ENCODE measurements around the gene SORCS2. TPM values are rescaled to one million over a fixed set of nuclear protein-coding genes. Genes with fewer than 3 reads are reported as not detected.

The SORCS2 gene
- total and polyA plus RNA-seq, 12 donors: 0.67 to 15.5 (median 1.3) TPM

DNA sequence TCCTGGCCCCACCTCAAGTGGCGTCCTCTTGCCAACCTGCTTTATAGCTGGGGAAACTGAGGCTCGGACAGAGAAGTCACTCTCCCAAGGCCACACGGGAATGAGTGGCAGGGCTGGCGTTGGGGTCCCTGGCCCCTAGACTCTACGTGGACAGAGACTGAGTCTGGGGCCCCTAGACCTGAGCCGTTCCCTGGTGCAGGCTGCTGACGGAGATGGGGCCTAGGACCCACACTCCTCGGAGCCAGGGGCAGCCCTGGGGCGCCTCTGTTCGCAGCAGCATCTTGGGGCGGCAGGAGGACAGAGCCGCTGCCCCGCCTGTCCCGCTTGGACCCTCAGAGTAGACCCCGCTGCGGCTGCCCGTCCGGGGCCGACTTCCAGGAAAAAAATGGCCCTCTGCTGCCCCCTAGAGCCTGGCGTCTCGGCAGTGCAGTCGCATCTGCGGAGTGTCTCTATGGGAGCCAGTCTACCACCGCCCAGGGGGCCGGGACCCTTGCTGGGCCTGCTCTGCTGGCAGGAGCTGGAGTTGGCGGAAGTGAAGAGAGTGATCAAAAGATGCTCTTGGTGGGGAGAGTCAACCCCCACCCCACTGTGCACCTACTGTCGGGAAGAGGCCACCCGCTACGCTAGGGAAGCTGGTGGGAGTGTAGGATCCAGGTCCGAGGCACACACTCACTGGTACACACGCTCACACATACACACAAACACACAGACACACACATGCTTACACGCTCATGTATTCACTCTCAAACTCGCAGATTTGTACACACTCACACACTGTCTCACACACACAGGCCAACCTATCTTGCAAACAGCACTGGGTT, 527.2 kb downstream of the SORCS2 start:
- Histone ChIP-seq H3K27ac (no peak overlapping the region), H3K36me3 (replicated peaks in 1 of 2) (no peaks in the 10 kb centered on the region), H3K4me1 (replicated peaks in 1 of 2) (no peaks in the 10 kb centered on the region), H3K4me3 (no peak overlapping the region), H3K27me3 (peaks cover 14% of the 10 kb centered on the region), H3K9me3 (replicated peaks in 1 of 3) (no peaks in the 10 kb centered on the region)
- intact Hi-C loops (cut with DNase I): loop anchor here (5.0 to 10.0 kb wide), 2 partner anchors 385 to 527 kb away; partner anchors contain the start of gene SORCS2 (in 2 of the 2)
- 23 to 45% (median 27%) methylated on average over 8 to 33 of the region's 33 CpGs for WGBS, 4 donors
- peak in 6 of 7 donors; percentile 49 to 67 (median 62) for DNase-seq
- TF ChIP-seq, protein P1, sequence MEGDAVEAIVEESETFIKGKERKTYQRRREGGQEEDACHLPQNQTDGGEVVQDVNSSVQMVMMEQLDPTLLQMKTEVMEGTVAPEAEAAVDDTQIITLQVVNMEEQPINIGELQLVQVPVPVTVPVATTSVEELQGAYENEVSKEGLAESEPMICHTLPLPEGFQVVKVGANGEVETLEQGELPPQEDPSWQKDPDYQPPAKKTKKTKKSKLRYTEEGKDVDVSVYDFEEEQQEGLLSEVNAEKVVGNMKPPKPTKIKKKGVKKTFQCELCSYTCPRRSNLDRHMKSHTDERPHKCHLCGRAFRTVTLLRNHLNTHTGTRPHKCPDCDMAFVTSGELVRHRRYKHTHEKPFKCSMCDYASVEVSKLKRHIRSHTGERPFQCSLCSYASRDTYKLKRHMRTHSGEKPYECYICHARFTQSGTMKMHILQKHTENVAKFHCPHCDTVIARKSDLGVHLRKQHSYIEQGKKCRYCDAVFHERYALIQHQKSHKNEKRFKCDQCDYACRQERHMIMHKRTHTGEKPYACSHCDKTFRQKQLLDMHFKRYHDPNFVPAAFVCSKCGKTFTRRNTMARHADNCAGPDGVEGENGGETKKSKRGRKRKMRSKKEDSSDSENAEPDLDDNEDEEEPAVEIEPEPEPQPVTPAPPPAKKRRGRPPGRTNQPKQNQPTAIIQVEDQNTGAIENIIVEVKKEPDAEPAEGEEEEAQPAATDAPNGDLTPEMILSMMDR (IDR thresholded peaks at IDR 0.05): peak; percentile 58 to 80 (median 72)
- TF ChIP-seq POLR2A (IDR thresholded peaks at IDR 0.05): no peak

DNA sequence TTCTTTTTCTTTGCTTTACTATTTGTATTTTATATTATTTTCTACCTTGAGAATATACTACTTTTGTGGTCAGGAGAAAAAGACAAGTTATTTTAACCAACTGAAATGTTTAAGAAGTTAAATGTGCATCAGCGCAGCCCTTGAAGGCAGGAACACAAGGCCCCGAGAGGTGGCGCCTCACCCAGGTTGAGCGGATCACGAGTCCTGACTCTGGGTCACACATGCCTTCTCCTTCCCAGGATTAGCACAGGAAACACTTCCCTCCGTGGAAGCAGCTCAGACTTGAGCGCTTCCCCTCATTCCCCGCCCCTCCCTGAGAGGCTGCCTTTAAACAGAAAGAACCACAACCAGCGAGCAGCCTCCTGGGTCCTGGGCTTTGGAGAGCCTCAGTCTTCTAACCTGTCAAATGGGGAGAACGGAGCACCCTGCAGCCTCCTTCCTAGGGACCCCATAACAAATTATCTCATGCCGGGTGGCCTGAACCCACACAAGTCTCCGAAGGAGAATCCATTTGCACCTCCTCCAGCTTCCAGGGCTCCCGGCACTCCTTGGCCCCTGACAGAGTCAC, 529.7 kb downstream of the SORCS2 start:
- no peak for TF ChIP-seq POLR2A (IDR thresholded peaks at IDR 0.05)
- TF ChIP-seq, protein P1 (IDR thresholded peaks at IDR 0.05): peak in 2 of 6 experiments; percentile 9 to 21
- Histone ChIP-seq H3K4me1 (replicated peaks in 1 of 2) (no peaks in the 10 kb centered on the region), H3K9me3 (replicated peaks in 1 of 3) (no peaks in the 10 kb centered on the region), H3K27ac (no peak overlapping the region), H3K4me3 (no peak overlapping the region), H3K27me3 (peaks cover 10% of the 10 kb centered on the region), H3K36me3 (replicated peaks in 1 of 2) (no peaks in the 10 kb centered on the region)
- intact Hi-C loops (cut with DNase I): loop anchor here in 1 of 2 donors (5.0 to 10.0 kb wide), 2 partner anchors 387 to 530 kb away; partner anchors contain the start of gene SORCS2
- DNase-seq: peak in 2 of 7 donors; percentile 26 to 54
- 56 to 65% (median 59%) methylated on average over 12 to 13 of the region's 13 CpGs for WGBS, 4 donors

DNA sequence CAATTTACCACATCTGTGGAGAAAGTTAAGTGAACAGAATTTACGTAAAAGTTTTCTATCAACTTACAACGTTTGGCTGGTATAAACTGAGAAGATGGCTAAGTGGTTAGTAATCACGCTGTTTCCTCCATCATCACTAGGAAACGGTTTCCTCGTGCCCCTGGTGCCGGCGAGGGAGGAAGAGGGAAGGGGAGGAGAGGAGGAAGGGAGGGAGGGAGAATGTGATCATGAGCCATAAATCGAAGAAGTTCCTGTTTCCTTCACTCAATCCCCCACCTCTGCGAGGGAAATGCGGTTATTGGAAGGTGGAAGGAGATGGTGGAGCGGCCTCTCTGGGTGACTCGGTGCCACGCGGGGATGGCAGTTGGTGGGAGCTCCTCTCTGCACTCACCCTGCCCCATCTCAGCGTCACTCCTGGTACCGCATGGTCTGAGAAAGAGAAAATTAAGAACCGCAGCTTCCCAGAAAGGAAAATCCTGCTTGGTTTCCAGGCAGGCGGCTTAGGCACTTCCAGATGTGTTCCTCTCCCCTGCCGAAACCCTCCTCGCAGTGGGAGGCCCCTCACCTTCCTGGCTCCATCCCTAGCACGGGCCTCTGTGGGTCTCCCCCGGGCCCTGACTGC, 530.5 kb downstream of the SORCS2 start:
- WGBS, 4 donors: 62 to 66% (median 64%) methylated on average over 22 of the region's 22 CpGs
- intact Hi-C loops (cut with DNase I): loop anchor here in 1 of 2 donors (5.0 to 10.0 kb wide), 2 partner anchors 388 to 531 kb away; partner anchors contain the start of gene SORCS2

More for the DNA sequence above, 530.5 kb downstream of the SORCS2 start:
- Histone ChIP-seq H3K27ac (no peak overlapping the region), H3K36me3 (replicated peaks in 1 of 2) (no peaks in the 10 kb centered on the region), H3K4me1 (replicated peaks in 1 of 2) (no peaks in the 10 kb centered on the region), H3K9me3 (replicated peaks in 1 of 3) (no peaks in the 10 kb centered on the region), H3K4me3 (no peak overlapping the region), H3K27me3 (peaks cover 10% of the 10 kb centered on the region)
- no peak for DNase-seq
- TF ChIP-seq, protein P1 (IDR thresholded peaks at IDR 0.05): no peak
- no peak for TF ChIP-seq POLR2A (IDR thresholded peaks at IDR 0.05)
